ENCODE data around the gene C8G. TPM values are rescaled to one million over a fixed set of nuclear protein-coding genes. Genes with fewer than 3 reads are reported as not detected.

C8G gene
- 0.59 TPM in 1 of 2 replicates, not detected in the other for total RNA-seq

GRCh38 chr9:136944519-136945332 lies at the start of gene C8G, which contains the start of gene FBXW5:
Gene C8G, plus strand, starts transcription at chr9:136945243. Its CDS starts 78 bp downstream, at chr9:136945321.
Gene FBXW5, minus strand, starts transcription at chr9:136944738. Its CDS starts 655 bp downstream, at chr9:136944083.

GRCh38 chr9:136951541-136952320 lies 6.7 kb downstream of the C8G start, which contains the start of gene LCN12:
Gene LCN12, plus strand, starts transcription at chr9:136952273. Its CDS starts 55 bp downstream, at chr9:136952328.

DNA sequence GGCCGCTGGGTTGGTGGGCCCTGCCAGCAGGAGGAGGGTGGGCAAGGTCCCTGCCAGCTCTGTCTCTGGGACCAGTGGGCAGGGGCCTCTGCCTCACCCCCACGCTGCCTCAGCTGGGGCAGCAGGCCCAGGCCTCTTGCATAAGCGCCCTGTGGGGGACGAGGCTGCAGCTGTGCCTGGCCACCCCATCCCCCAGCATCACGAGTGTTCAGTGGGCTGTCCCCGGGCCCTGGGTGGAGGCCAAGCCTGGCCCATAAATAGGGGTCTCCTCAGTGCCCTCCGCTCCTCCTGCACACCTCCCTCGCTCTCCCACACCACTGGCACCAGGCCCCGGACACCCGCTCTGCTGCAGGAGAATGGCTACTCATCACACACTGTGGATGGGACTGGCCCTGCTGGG lies 32.2 kb downstream of the C8G start, which contains the start of gene PTGDS:
TSS of gene PTGDS (plus strand) at position 282 of the 400 bp plus-strand sequence. CDS start at position 357, 75 bp downstream.

GRCh38 chr9:136982232-136983051 lies 37.4 kb downstream of the C8G start, which contains the start of gene LCNL1:
Gene LCNL1, plus strand, starts transcription at chr9:136982993. Its CDS starts 594 bp downstream, at chr9:136983587.

GRCh38 chr9:136991993-136992818 lies 47.2 kb downstream of the C8G start, which contains the start of gene PAXX:
Gene PAXX, plus strand, starts transcription at chr9:136992422. Its CDS starts 22 bp downstream, at chr9:136992444.

Other genes starting within 250 kb of the C8G start
- gene DIPK1B, start 232.7 kb upstream of the C8G start, total RNA-seq = 0.30 and 0.51 TPM in 2 replicates
- gene LCN10, start 202.3 kb upstream of the C8G start, total RNA-seq = not detected in 2 replicates
- gene LCN6, start 196.7 kb upstream of the C8G start, total RNA-seq = not detected in 2 replicates
- gene LCN8, start 187.0 kb upstream of the C8G start, total RNA-seq = not detected in 2 replicates
- not detected in 2 replicates for gene LCN15, start 180.7 kb upstream of the C8G start, total RNA-seq
- gene TMEM141, start 153.9 kb upstream of the C8G start, total RNA-seq = 39.2 and 72.2 TPM in 2 replicates
- gene CCDC183, start 148.9 kb upstream of the C8G start, total RNA-seq = 0.30 and 0.32 TPM in 2 replicates
- gene RABL6, start 137.3 kb upstream of the C8G start, total RNA-seq = 46.3 and 70.5 TPM in 2 replicates
- gene AJM1, start 102.8 kb upstream of the C8G start, total RNA-seq = 2.1 and 2.4 TPM in 2 replicates
- gene PHPT1, start 95.8 kb upstream of the C8G start, total RNA-seq = 65.8 and 98.9 TPM in 2 replicates
- 2.7 and 4.0 TPM in 2 replicates for gene MAMDC4, start 92.9 kb upstream of the C8G start, total RNA-seq
- 209 and 275 TPM in 2 replicates for gene EDF1, start 78.9 kb upstream of the C8G start, total RNA-seq
- 5.6 and 16.0 TPM in 2 replicates for gene TRAF2, start 58.7 kb upstream of the C8G start, total RNA-seq
- 142 and 159 TPM in 2 replicates for gene FBXW5, start 505 bp upstream of the C8G start, total RNA-seq
- 0.30 and 0.51 TPM in 2 replicates for gene LCN12, start 7.0 kb downstream of the C8G start, total RNA-seq
- 8.3 and 21.4 TPM in 2 replicates for gene PTGDS, start 32.3 kb downstream of the C8G start, total RNA-seq
- 0.88 and 1.5 TPM in 2 replicates for gene LCNL1, start 37.8 kb downstream of the C8G start, total RNA-seq
- 13.5 and 17.8 TPM in 2 replicates for gene PAXX, start 47.2 kb downstream of the C8G start, total RNA-seq
- gene CLIC3, start 51.3 kb downstream of the C8G start, total RNA-seq = 2.5 and 3.3 TPM in 2 replicates
- 46.0 and 68.3 TPM in 2 replicates for gene ABCA2, start 83.0 kb downstream of the C8G start, total RNA-seq
- under 0.01 TPM in 1 of 2 replicates, not detected in the other for gene FUT7, start 86.8 kb downstream of the C8G start, total RNA-seq
- 27.3 and 49.4 TPM in 2 replicates for gene NPDC1, start 100.9 kb downstream of the C8G start, total RNA-seq
- gene ENTPD2, start 108.8 kb downstream of the C8G start, total RNA-seq = not detected in 2 replicates
- 0.89 and 5.7 TPM in 2 replicates for gene SAPCD2, start 125.3 kb downstream of the C8G start, total RNA-seq
- 18.7 and 21.5 TPM in 2 replicates for gene UAP1L1, start 132.3 kb downstream of the C8G start, total RNA-seq
- gene MAN1B1, start 141.7 kb downstream of the C8G start, total RNA-seq = 176 and 185 TPM in 2 replicates
- gene DPP7, start 169.5 kb downstream of the C8G start, total RNA-seq = 69.1 and 79.6 TPM in 2 replicates
- 0.09 TPM in 1 of 2 replicates, not detected in the other for gene GRIN1, start 193.9 kb downstream of the C8G start, total RNA-seq
- not detected in 2 replicates for gene LRRC26, start 224.8 kb downstream of the C8G start, total RNA-seq
- not detected in 2 replicates for gene TMEM210, start 226.8 kb downstream of the C8G start, total RNA-seq
- gene ANAPC2, start 243.3 kb downstream of the C8G start, total RNA-seq = 25.5 and 28.8 TPM in 2 replicates
- gene SSNA1, start 243.4 kb downstream of the C8G start, total RNA-seq = 51.0 and 65.9 TPM in 2 replicates

Data from smooth muscle cell of the umbilical artery (primary cell).